GM12874 (cell line): Measurements from ENCODE around the gene PANX3.

Experiments used
- CTCF ChIP-seq: IDR thresholded peaks from 2 replicates; pipeline ENCODE4 v1.5.1; 2011; ENCODE audit warnings: low read depth, mild to moderate bottlenecking, control low read depth, low read length, moderate library complexity; ENCODE audit not compliant: insufficient read depth

The PANX3 gene

DNA sequence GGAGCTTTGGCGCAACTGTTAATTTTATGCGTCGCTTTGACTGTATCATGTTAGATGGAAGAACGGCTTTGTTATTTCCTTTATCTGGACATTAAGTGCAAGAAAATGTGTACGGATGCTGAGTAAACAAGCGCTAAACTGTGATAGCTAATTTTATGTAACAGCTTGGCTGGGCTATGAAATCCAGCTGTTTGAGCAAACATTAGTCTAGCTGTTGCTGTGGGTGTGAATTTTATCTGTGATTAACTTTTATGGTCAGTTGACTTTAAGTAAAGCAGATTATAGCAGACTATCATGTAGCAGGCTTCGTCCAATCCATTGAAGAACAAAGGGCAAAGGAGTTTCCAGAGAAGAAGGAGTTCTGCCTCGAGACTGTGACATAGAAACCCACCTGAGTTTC is 27.4 kb upstream of the PANX3 start:
- TF ChIP-seq CTCF, result no peak

DNA sequence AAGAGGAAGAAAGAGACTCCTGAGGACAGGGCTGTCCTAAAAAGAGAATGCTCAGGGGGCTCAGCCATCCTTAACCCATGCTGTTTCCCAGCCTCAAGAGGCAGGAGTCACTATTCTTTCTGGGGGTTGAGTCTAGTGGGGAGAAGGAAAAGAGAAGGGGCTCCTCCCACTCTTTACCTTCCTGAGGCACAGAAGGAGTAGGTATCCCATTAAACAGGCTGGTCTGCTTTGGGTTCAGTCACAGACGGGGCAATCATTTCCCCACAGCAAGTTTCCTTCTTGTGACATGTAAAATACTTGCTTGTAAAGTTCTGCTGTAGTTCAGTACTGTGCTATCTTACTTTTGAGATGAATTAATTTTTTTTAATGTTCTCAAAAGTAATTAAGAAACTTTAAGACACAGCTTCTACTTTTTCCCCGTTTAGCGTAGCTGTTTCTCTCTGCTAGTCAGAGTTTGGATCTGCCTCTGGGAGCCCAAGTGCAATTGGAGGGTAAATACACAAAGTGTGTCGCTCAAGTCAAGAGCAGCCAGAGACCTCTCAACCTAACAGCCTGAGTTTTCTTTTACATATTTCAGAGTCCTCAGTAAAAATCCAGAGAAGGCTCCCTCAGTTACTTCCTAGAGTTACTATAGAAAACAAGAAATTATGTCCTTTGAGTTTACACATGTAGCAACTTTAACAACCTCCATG is 26.4 kb upstream of the PANX3 start:
- TF ChIP-seq CTCF, result no peak

- TF ChIP-seq CTCF, result peak; percentile 61
Observed at GRCh38 chr11:124586238-124586860, 24.9 kb upstream of the PANX3 start.

DNA sequence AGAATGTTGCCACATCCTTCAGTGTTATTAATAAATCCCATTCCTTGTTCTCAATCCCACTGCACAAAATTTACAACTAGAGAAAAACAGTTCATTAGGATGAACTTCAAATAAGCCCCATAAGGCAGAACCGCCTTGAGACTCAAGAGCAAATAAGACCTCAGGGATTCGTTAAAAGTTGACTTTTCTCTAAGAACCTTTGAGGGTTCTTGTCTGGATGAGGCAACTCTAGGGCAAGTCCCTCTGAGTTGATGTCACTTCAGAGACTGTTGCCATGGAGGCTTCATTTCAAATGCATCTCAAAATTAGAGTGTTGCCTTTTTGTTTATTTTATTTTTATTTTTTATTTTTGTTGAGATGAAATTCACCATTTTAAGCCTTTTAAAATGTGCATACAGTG is 19.8 kb upstream of the PANX3 start:
- no peak for TF ChIP-seq CTCF

DNA sequence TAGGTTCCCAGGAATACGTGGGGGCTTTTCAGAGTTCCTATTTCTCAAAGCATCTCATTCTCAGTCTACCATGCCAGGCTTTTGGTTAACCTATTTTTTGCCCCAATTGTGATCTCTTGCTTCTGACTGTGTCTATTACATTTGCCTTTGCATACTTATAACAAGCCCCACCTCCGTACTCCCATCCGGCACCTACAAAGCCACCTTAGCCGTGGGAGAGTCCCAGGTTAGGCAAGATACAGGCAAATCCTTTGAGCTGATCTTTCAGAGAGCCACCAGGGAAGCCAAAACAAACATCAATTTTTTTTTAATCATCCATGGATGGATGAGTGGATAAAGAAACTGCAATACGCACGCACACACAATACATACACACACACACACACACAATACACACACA is 18.6 kb upstream of the PANX3 start:
- TF ChIP-seq CTCF, result no peak

DNA sequence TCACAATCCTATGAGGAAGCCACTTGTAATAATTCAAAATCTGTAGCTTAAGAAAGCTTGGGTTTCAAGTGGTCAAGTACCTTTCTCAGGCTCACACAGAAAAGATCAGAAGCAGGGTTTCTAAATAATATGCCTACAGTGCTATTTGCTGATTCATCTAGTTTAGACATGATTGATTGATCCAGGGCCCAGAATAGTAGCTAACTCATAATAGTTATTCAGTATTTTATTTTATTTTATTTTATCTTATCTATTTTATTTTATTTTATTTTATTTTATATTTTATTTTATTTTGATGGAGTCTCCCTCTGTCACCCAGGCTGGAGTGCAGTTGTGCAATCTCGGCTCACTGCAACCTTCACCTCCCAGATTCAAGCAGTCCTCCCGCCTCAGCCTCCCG is 15.9 kb upstream of the PANX3 start:
- no peak for TF ChIP-seq CTCF

- no peak for TF ChIP-seq CTCF
Observed at GRCh38 chr11:124597626-124598025, 13.6 kb upstream of the PANX3 start.
